Peyer's patch (tissue), 4 donors: ENCODE results near the gene APOBEC3H.

Source experiments
- POLR2A ChIP-seq, 2 donors: fragments of 450-650 bp; IDR thresholded peaks; one replicate each; pipeline ENCODE4 v1.5.1; 2017; ENCODE audit warnings: antibody characterized with exemption in 2 of 2, mild to moderate bottlenecking in 2 of 2, moderate library complexity in 2 of 2
- TF ChIP-seq, protein P1 (sequence below), 6 experiments: fragments of 450-650 bp in 4 of 6; fragments of 200-600 bp in 2 of 6; sonication (generic) in 1 of 6; IDR thresholded peaks; one replicate each; pipeline ENCODE4 v1.5.1; 2017 to 2019; ENCODE audit warnings: antibody characterized with exemption in 6 of 6, mild to moderate bottlenecking in 3 of 6, moderate library complexity in 1 of 6

DNA sequence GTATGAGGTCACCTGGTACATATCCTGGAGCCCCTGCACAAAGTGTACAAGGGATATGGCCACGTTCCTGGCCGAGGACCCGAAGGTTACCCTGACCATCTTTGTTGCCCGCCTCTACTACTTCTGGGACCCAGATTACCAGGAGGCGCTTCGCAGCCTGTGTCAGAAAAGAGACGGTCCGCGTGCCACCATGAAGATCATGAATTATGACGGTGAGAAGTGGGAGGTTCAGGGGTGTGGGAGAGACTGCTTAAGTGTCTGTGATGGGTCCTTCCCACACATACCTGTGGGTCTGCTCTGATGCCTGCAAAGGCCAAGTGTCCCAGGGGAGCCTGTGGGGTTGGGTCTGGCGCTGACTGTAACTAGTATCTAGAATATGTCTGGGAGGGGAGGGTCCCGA, 16.0 kb upstream of the APOBEC3H start:
- TF ChIP-seq, protein P1, sequence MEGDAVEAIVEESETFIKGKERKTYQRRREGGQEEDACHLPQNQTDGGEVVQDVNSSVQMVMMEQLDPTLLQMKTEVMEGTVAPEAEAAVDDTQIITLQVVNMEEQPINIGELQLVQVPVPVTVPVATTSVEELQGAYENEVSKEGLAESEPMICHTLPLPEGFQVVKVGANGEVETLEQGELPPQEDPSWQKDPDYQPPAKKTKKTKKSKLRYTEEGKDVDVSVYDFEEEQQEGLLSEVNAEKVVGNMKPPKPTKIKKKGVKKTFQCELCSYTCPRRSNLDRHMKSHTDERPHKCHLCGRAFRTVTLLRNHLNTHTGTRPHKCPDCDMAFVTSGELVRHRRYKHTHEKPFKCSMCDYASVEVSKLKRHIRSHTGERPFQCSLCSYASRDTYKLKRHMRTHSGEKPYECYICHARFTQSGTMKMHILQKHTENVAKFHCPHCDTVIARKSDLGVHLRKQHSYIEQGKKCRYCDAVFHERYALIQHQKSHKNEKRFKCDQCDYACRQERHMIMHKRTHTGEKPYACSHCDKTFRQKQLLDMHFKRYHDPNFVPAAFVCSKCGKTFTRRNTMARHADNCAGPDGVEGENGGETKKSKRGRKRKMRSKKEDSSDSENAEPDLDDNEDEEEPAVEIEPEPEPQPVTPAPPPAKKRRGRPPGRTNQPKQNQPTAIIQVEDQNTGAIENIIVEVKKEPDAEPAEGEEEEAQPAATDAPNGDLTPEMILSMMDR (IDR thresholded peaks at IDR 0.05): no peak
- no peak for TF ChIP-seq POLR2A (IDR thresholded peaks at IDR 0.05)
